ENCODE data around the gene USP38.

The USP38 gene

DNA sequence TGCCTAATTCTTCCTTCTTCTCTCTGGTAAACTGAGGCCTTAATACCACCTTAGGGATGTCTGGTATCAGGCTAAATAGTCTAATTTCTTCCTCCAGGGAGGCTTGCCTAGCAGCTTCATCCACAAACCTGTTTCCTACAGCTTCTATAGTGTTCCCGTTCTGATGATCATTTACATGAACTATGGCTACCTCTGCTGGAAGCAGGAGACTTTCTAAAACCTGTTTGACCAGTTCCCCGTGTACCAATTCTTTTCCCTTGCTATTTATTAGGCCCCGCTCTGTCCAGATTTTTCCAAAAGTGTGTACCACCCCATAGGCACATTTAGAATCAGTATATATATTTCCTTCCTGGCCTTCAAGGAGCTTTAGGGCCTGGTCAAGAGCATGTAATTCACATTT is 5.8 kb upstream of the USP38 start:
- CTCF ChIA-PET: no interaction called here
- no peak for DNase-seq (ENCODE audit: low read depth, low spot score)

DNA sequence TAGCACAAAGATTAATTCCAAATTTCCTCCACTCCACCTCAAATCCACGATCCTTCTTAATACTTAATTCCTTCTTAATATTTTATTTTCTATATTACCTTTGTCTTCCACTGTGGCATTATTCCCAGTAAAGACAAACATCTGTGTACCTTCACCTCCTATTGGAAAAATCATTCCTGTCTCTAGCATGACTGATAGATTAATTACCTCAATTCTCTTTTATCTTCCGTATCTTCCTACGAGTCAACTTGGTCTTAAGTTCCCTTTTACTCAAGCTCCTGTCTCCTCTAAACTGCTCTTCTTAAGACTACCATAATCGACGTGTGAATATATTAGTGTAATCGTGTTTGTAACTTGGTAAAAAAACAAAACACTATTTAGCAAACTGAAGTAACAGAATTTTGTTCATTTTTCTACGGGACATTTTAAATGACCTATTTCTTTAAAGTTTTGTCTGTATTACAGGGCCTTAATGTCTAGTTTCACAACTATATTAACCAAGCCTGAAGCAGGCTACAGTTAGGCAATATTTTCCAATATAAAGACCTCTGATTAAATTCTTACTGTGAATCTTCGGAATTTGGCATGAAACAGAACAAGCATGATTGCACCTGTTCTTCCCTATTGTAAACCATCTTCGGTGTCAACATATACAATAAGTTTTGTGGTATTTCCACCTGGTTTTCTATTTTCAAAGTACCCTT is 1.1 kb upstream of the USP38 start:
- POLR2A ChIA-PET: no interaction called here
- TF ChIP-seq, protein P1, sequence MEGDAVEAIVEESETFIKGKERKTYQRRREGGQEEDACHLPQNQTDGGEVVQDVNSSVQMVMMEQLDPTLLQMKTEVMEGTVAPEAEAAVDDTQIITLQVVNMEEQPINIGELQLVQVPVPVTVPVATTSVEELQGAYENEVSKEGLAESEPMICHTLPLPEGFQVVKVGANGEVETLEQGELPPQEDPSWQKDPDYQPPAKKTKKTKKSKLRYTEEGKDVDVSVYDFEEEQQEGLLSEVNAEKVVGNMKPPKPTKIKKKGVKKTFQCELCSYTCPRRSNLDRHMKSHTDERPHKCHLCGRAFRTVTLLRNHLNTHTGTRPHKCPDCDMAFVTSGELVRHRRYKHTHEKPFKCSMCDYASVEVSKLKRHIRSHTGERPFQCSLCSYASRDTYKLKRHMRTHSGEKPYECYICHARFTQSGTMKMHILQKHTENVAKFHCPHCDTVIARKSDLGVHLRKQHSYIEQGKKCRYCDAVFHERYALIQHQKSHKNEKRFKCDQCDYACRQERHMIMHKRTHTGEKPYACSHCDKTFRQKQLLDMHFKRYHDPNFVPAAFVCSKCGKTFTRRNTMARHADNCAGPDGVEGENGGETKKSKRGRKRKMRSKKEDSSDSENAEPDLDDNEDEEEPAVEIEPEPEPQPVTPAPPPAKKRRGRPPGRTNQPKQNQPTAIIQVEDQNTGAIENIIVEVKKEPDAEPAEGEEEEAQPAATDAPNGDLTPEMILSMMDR (IDR thresholded peaks at IDR 0.05; ENCODE audit: insufficient read depth, low read length, missing control alignments): no peak
- CTCF ChIA-PET: no interaction called here
- no peak for DNase-seq (ENCODE audit: low read depth, low spot score)
- peak overlapping the region; percentile 88 for H3K4me3 ChIP-seq (ENCODE audit: low read depth, low read length)

More for the DNA sequence above, 5.8 kb upstream of the USP38 start:
- TF ChIP-seq, protein P1 (IDR thresholded peaks at IDR 0.05; ENCODE audit: insufficient read depth, low read length, missing control alignments): no peak
- H3K4me3 ChIP-seq (ENCODE audit: low read depth, low read length): no peak overlapping the region
- POLR2A ChIA-PET: no interaction called here

DNA sequence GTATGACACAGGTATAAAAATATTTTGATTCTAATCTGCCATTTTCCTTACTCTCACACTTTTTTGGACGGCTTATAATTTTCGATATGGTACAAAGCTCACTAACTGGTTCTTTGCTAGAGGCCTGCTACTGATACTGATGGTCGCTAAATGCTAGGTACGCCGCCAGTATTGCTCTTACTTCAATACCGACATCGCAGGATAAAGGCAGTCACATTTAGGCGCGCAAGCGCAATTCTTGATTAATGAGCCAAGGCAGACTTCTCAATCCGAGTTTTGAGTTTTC is 557 bp upstream of the USP38 start:
- CTCF ChIA-PET: no interaction called here
- DNase-seq (ENCODE audit: low read depth, low spot score): no peak
- peak overlapping the region; percentile 88 for H3K4me3 ChIP-seq (ENCODE audit: low read depth, low read length)
- TF ChIP-seq, protein P1 (IDR thresholded peaks at IDR 0.05; ENCODE audit: insufficient read depth, low read length, missing control alignments): no peak
- POLR2A ChIA-PET: no interaction called here

DNA sequence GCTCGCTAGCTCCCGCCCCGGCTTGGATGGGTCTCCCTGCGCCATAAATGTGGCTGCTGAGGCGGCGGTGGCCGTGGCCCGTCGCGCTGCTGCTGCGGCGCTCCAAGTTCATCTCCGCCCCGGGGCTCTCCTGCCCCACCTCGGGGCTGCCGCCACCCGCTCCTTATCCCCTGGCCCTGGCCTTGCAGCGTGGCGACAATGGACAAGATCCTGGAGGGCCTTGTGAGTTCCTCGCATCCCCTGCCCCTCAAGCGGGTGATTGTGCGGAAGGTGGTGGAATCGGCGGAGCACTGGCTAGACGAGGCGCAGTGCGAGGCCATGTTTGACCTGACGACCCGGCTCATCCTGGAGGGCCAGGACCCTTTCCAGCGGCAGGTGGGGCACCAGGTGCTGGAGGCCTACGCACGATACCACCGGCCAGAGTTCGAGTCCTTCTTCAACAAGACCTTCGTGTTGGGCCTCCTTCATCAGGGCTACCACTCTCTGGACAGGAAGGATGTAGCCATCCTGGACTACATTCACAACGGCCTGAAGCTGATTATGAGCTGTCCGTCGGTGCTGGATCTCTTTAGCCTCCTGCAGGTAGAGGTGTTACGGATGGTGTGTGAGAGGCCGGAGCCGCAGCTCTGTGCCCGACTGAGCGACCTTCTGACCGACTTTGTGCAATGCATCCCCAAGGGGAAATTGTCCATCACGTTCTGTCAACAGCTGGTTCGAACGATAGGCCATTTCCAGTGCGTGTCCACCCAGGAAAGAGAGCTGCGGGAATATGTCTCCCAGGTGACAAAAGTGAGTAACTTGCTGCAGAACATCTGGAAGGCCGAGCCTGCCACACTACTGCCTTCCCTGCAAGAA is 763 bp downstream of the USP38 start:
- POLR2A ChIA-PET: interaction anchor here (0.7 kb wide), 1 partner anchor 151 kb away, joined by 3 read pairs; the partner anchor contains the start of gene GAB1
- TF ChIP-seq, protein P1 (IDR thresholded peaks at IDR 0.05; ENCODE audit: insufficient read depth, low read length, missing control alignments): no peak
- peak overlapping the region; percentile 88 for H3K4me3 ChIP-seq (ENCODE audit: low read depth, low read length)
- DNase-seq (ENCODE audit: low read depth, low spot score): no peak
- CTCF ChIA-PET: interaction anchor here (0.8 kb wide), 1 partner anchor 17 kb away, joined by 3 read pairs; no protein-coding TSS in a partner anchor

DNA sequence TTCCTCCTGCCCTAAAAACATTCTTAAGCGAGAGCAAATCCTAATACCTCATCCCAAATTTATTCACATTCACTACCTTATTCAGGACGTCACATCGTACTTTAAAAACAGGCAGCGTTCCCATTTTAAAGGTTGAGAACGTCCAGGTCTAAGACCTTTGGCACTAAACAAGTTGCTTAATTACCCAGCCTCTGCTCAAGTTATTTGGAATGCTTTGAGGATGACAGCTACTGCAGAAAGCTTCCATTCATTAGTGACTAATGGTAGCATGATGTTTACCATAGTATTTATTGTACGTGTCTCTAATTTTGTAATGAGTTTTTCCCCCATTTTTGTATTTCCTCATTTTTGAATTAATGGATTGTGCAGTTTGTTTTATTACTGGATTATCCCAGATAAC is 1.5 kb downstream of the USP38 start:
- peak overlapping the region; percentile 88 for H3K4me3 ChIP-seq (ENCODE audit: low read depth, low read length)
- TF ChIP-seq, protein P1 (IDR thresholded peaks at IDR 0.05; ENCODE audit: insufficient read depth, low read length, missing control alignments): no peak
- no peak for DNase-seq (ENCODE audit: low read depth, low spot score)
- POLR2A ChIA-PET: no interaction called here
- CTCF ChIA-PET: no interaction called here

DNA sequence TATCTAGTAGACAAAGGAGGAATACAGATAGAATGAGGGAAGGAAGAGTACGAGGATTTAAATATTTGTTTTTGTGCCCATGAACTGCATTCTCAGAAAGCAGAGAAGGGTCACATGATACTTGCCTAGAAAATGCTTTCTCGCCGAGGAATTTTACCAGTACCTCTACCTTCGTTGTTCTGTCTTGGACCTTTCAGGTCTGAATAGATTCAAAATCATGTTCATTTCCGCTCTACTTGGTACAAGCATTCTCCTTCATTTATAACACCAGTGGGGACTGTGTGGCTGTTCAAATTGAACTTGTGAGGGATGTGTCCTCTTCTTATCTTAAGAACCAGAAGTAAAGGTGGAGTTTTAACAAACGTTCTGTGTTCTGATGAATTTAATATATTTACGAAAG is 1.9 kb downstream of the USP38 start:
- ChIA-PET CTCF (no interaction called here), POLR2A (no interaction called here)
- TF ChIP-seq, protein P1 (IDR thresholded peaks at IDR 0.05; ENCODE audit: insufficient read depth, low read length, missing control alignments): no peak
- no peak for DNase-seq (ENCODE audit: low read depth, low spot score)
- H3K4me3 ChIP-seq (ENCODE audit: low read depth, low read length): peak overlapping the region; percentile 88

Measured in AG04449 (cell line).